IMR-90 (cell line): Measurements from ENCODE around the gene RASSF3. TPM values are rescaled to one million over a fixed set of nuclear protein-coding genes. Genes with fewer than 3 reads are reported as not detected.

Experiments
- ATAC-seq: fragments of 200-7000 bp; cut with Tn5 transposase; 2 replicates; pipeline ENCODE4 v1.9.1; 2020; ENCODE audit warnings: low read depth, mild to moderate bottlenecking, moderate library complexity
- BruUV-seq: library from RNA; stranded (reverse); fragments of 400-500 nt; replicated peaks from 2 replicates; lab custom pipeline; 2021; lab: Mats Ljungman, UMichigan
- CTCF ChIA-PET: fragments of 300-600 bp; formaldehyde crosslinking; extraction: SDS; loops from one replicate; lab custom pipeline; 2021; ENCODE audit warnings: antibody characterized with exemption; lab: Yijun Ruan, JAX
- POLR2A ChIA-PET: fragments of 300-600 bp; sonication (Branson Sonifier 250); formaldehyde crosslinking; loops from one replicate; lab custom pipeline; 2022; ENCODE audit warnings: antibody characterized with exemption; ENCODE audit not compliant: unreplicated experiment; lab: Charles Lee
- DNase-seq: peaks from one replicate; pipeline ENCODE4 v3.0.0; 2013
- H2AFZ ChIP-seq: replicated peaks from 2 replicates; pipeline ENCODE3; 2013; ENCODE audit warnings: low read length, mild to moderate bottlenecking; ENCODE audit not compliant: poor library complexity
- H2AK5ac ChIP-seq: 2 replicates; pipeline ENCODE4 v1.6.1; 2013; ENCODE audit warnings: low read depth, low read length, inconsistent platforms
- H2AK9ac ChIP-seq: replicated peaks from 2 replicates; pipeline ENCODE3; 2013; ENCODE audit warnings: mild to moderate bottlenecking, low read depth, low read length, moderate library complexity; ENCODE audit not compliant: poor library complexity
- H2BK120ac ChIP-seq: 2 replicates; pipeline ENCODE4 v1.6.1; 2013; ENCODE audit warnings: low read depth, low read length, inconsistent platforms
- H2BK15ac ChIP-seq: 3 replicates; pipeline ENCODE4 v1.6.1; 2013; ENCODE audit warnings: low read depth, low read length, inconsistent platforms
- H2BK20ac ChIP-seq: 2 replicates; pipeline ENCODE4 v1.6.1; 2013; ENCODE audit warnings: low read depth, mild to moderate bottlenecking, inconsistent platforms, low read length, moderate library complexity
- H2BK5ac ChIP-seq: 2 replicates; pipeline ENCODE4 v1.6.1; 2013; ENCODE audit warnings: mild to moderate bottlenecking, low read depth, low read length, inconsistent platforms; ENCODE audit not compliant: poor library complexity, severe bottlenecking
- H3K14ac ChIP-seq: replicated peaks from 2 replicates; pipeline ENCODE4 v1.6.1; 2013; ENCODE audit warnings: low read depth, low read length, inconsistent platforms
- H3K18ac ChIP-seq: 2 replicates; pipeline ENCODE4 v1.6.1; 2013; ENCODE audit warnings: low read depth, low read length, control low read depth
- H3K23ac ChIP-seq: 2 replicates; pipeline ENCODE4 v1.6.1; 2013; ENCODE audit warnings: low read depth, low read length, inconsistent platforms
- H3K27ac ChIP-seq: 2 replicates; pipeline ENCODE4 v1.5.1; 2013; ENCODE audit warnings: mild to moderate bottlenecking, control low read depth, low read length; ENCODE audit not compliant: insufficient read depth
- H3K27me3 ChIP-seq: 2 replicates; pipeline ENCODE4 v1.6.1; 2013; ENCODE audit warnings: low read length; ENCODE audit not compliant: control insufficient read depth, insufficient read depth
- H3K36me3 ChIP-seq: 2 replicates; pipeline ENCODE4 v1.6.1; 2013; ENCODE audit warnings: low read length, mixed read lengths; ENCODE audit not compliant: control insufficient read depth, insufficient read depth
- H3K4ac ChIP-seq: 2 replicates; pipeline ENCODE4 v1.6.1; 2013; ENCODE audit warnings: low read depth, low read length, inconsistent platforms
- H3K4me1 ChIP-seq: 2 replicates; pipeline ENCODE4 v1.6.1; 2013; ENCODE audit warnings: low read length, mixed read lengths; ENCODE audit not compliant: control insufficient read depth, insufficient read depth
- H3K4me2 ChIP-seq: 2 replicates; pipeline ENCODE4 v1.6.1; 2013; ENCODE audit warnings: low read depth, mild to moderate bottlenecking, control low read depth, low read length, moderate library complexity
- H3K4me3 ChIP-seq: 2 replicates; pipeline ENCODE4 v1.5.1; 2013; ENCODE audit warnings: low read depth, mild to moderate bottlenecking, control low read depth, low read length, moderate library complexity; ENCODE audit not compliant: insufficient read depth
- H3K56ac ChIP-seq: 2 replicates; pipeline ENCODE4 v1.6.1; 2013; ENCODE audit warnings: low read length, inconsistent platforms; ENCODE audit not compliant: insufficient read depth; ENCODE audit errors: extremely low read depth
- H3K79me1 ChIP-seq, 2 experiments: 2 replicates each; pipeline ENCODE4 v1.6.1; 2013; ENCODE audit warnings: low read length in 2 of 2, inconsistent platforms in 1 of 2, low read depth in 1 of 2
- H3K9ac ChIP-seq: 2 replicates; pipeline ENCODE4 v1.6.1; 2013; ENCODE audit warnings: low read depth, low read length, control low read depth
- H3K9me1 ChIP-seq: 2 replicates; pipeline ENCODE4 v1.6.1; 2013; ENCODE audit warnings: low read length, inconsistent platforms; ENCODE audit not compliant: insufficient read depth
- H3K9me3 ChIP-seq: 2 replicates; pipeline ENCODE4 v1.6.1; 2013; ENCODE audit warnings: low read length; ENCODE audit not compliant: control insufficient read depth, insufficient read depth
- H4K20me1 ChIP-seq: 2 replicates; pipeline ENCODE4 v1.6.1; 2013; ENCODE audit warnings: low read length, inconsistent platforms; ENCODE audit not compliant: insufficient read depth
- H4K5ac ChIP-seq: 2 replicates; pipeline ENCODE4 v1.6.1; 2013; ENCODE audit warnings: mild to moderate bottlenecking, low read depth, low read length, control low read depth
- H4K8ac ChIP-seq, 2 experiments: 2 replicates each; pipeline ENCODE4 v1.6.1; 2013; ENCODE audit warnings: low read depth in 2 of 2, low read length in 2 of 2, control low read depth in 1 of 2, inconsistent platforms in 1 of 2
- H4K91ac ChIP-seq: 2 replicates; pipeline ENCODE4 v1.6.1; 2013; ENCODE audit warnings: low read depth, low read length, inconsistent platforms; ENCODE audit not compliant: insufficient read depth
- CEBPB ChIP-seq: IDR thresholded peaks from 2 replicates; pipeline ENCODE4 v1.6.1; 2012; ENCODE audit warnings: low read depth, low read length, improper control_type of control experiment
- CHD1 ChIP-seq: IDR thresholded peaks from 2 replicates; pipeline ENCODE4 v1.6.1; 2012; ENCODE audit warnings: low read depth, low read length, improper control_type of control experiment
- CTCF ChIP-seq: conservative IDR thresholded peaks from 2 replicates; pipeline ENCODE4 v1.5.1; 2012; ENCODE audit warnings: mild to moderate bottlenecking, low read depth, low read length, improper control_type of control experiment
- ELK1 ChIP-seq: fragments of 150-350 bp; IDR thresholded peaks from 2 replicates; pipeline ENCODE4 v1.6.1; 2016; ENCODE audit warnings: low read depth, mild to moderate bottlenecking, low read length, moderate library complexity, borderline replicate concordance
- FOS ChIP-seq: fragments of 150-350 bp; IDR thresholded peaks from 2 replicates; pipeline ENCODE4 v1.6.1; 2016; ENCODE audit warnings: low read depth, low read length
- MAFK ChIP-seq: IDR thresholded peaks from 2 replicates; pipeline ENCODE4 v1.6.1; 2012; ENCODE audit warnings: low read depth, low read length, improper control_type of control experiment
- MXI1 ChIP-seq: IDR thresholded peaks from 2 replicates; pipeline ENCODE4 v1.6.1; 2012; ENCODE audit warnings: low read depth, mild to moderate bottlenecking, low read length, moderate library complexity, borderline replicate concordance
- NFE2L2 ChIP-seq: fragments of 150-350 bp; IDR thresholded peaks from 2 replicates; pipeline ENCODE4 v1.6.1; 2016; ENCODE audit warnings: low read depth, mild to moderate bottlenecking, low read length
- POLR2A ChIP-seq: IDR thresholded peaks from 2 replicates; pipeline ENCODE4 v1.6.1; 2012; ENCODE audit warnings: mild to moderate bottlenecking, low read depth, low read length
- RAD21 ChIP-seq: IDR thresholded peaks from 2 replicates; pipeline ENCODE4 v1.6.1; 2012; ENCODE audit warnings: low read length, improper control_type of control experiment
- RCOR1 ChIP-seq: IDR thresholded peaks from 2 replicates; pipeline ENCODE4 v1.6.1; 2012; ENCODE audit warnings: mild to moderate bottlenecking, low read length, improper control_type of control experiment; ENCODE audit not compliant: insufficient replicate concordance
- RFX5 ChIP-seq: IDR thresholded peaks from 2 replicates; pipeline ENCODE4 v1.8.0; 2012; ENCODE audit warnings: low read depth, mild to moderate bottlenecking, low read length, moderate library complexity
- SMC3 ChIP-seq: fragments of 150-350 bp; IDR thresholded peaks from 2 replicates; pipeline ENCODE4 v1.6.1; 2016; ENCODE audit warnings: low read depth, mild to moderate bottlenecking, antibody characterized with exemption, low read length, moderate library complexity
- USF2 ChIP-seq: fragments of 150-350 bp; IDR thresholded peaks from 2 replicates; pipeline ENCODE4 v1.6.1; 2017; ENCODE audit warnings: mild to moderate bottlenecking, antibody characterized with exemption, low read length, low read depth
- WGBS, 2 experiments: methylation state at CpG; one replicate each; pipeline versions ENCODE4 v1.1.5 to v1.1.7; 2013; ENCODE audit warnings: missing lambda C conversion rate in 2 of 2; ENCODE audit not compliant: insufficient read length in 1 of 2; ENCODE audit errors: extremely low coverage in 2 of 2; 5-methylcytosine and 5-hydroxymethylcytosine counted together
- dilution Hi-C: fragments of 300-500 bp; cut with HindIII; formaldehyde crosslinking; loops from one replicate; pipeline ENCODE4 v1.14.3; 2018; ENCODE audit warnings: low sequenced_read_pairs; ENCODE audit not compliant: unreplicated experiment
- in situ Hi-C: fragments of 300-500 bp; cut with MboI; formaldehyde crosslinking; loops from 3 replicates; pipeline ENCODE4 v1.14.3; 2019; ENCODE audit warnings: low sequenced_read_pairs, inconsistent platforms, mixed read lengths
- intact Hi-C: fragments of 100-400 bp; cut with micrococcal nuclease; formaldehyde crosslinking; loops from 2 replicates; pipeline ENCODE4 v1.10.0; 2022
- polyA plus RNA-seq, 3 experiments: library from polyadenylated mRNA; depleted of rRNA; stranded (reverse); fragments of >200 nt; gene quantifications; 2 replicates each; pipeline ENCODE4 v1.2.3, GENCODE V29; 2012; ENCODE audit warnings: low replicate concordance in 1 of 3
- total RNA-seq: library from RNA; depleted of rRNA; stranded (reverse); fragments of >200 nt; gene quantifications from 2 replicates; pipeline ENCODE4 v1.2.3, GENCODE V29; 2012

RASSF3 gene
- total and polyA plus RNA-seq, 2 of the 4 experiments (the other 2 are of a cell fraction), result 18.7 to 39.3 TPM

GRCh38 chr12:64609536-64610078, 688 bp upstream of the RASSF3 start:
- ATAC-seq, result no peak
- no CpG with 5 or more reads among the region's 15 CpGs for WGBS, 2 experiments
- POLR2A ChIA-PET, result interaction anchor here (0.5 kb wide), 1 partner anchor 23 kb away, joined by 5 read pairs; no protein-coding TSS in a partner anchor
- no peak for TF ChIP-seq CEBPB
- no peak for TF ChIP-seq RCOR1
- TF ChIP-seq USF2, result no peak
- no peak for TF ChIP-seq SMC3
- TF ChIP-seq ELK1, result no peak
- TF ChIP-seq RAD21, result no peak
- TF ChIP-seq CHD1, result no peak
- no peak for TF ChIP-seq CTCF
- no peak for TF ChIP-seq MXI1
- no peak for TF ChIP-seq RFX5
- no peak for TF ChIP-seq MAFK
- no peak for TF ChIP-seq FOS
- TF ChIP-seq NFE2L2, result no peak
- TF ChIP-seq POLR2A, result no peak; the same call in 1 of the 2 replicates

More at GRCh38 chr12:64609536-64610078, 688 bp upstream of the RASSF3 start:
- H4K20me1 ChIP-seq, result peaks cover 6% of the 10 kb centered on the region; the same call in 1 of the 2 replicates
- CTCF ChIA-PET, result interaction anchor here (0.7 to 1.6 kb wide), 4 partner anchors 9 to 60 kb away, joined by 3 to 5 read pairs (median 4); no protein-coding TSS in a partner anchor
- peak overlapping the region; percentile 74 for H3K9ac ChIP-seq
- peak overlapping the region; percentile 73 for H2BK5ac ChIP-seq
- peak overlapping the region; percentile 54; the same call in 1 of the 2 replicates for H2AK5ac ChIP-seq
- H2BK120ac ChIP-seq, result peak overlapping the region; percentile 86
- peaks cover 2% of the 10 kb centered on the region; the same call in 1 of the 2 replicates for H3K4me1 ChIP-seq
- peak overlapping the region; percentile 84 for H2AFZ ChIP-seq
- H3K14ac ChIP-seq, result peak overlapping the region; percentile 56
- H2BK15ac ChIP-seq, result peak overlapping the region; percentile 98
- H4K5ac ChIP-seq, result peak overlapping the region; percentile 23; the same call in 1 of the 2 replicates
- H3K4ac ChIP-seq, result peak overlapping the region; percentile 70
- H3K18ac ChIP-seq, result peak overlapping the region; percentile 59
- H3K4me3 ChIP-seq, result peak overlapping the region; percentile 84
- peak overlapping the region; percentile 49 for H4K91ac ChIP-seq
- H3K79me1 ChIP-seq, result peaks cover 12 to 18% of the 10 kb centered on the region in 2 experiments
- BruUV-seq, result no TSS peak
- no peaks in the 10 kb centered on the region for H3K27me3 ChIP-seq
- peak overlapping the region; percentile 87 for H3K4me2 ChIP-seq
- no peaks in the 10 kb centered on the region for H3K36me3 ChIP-seq
- peak; percentile 20 for DNase-seq
- peak overlapping the region; percentile 50 for H2AK9ac ChIP-seq
- no peaks in the 10 kb centered on the region for H3K9me1 ChIP-seq
- H3K9me3 ChIP-seq, result no peaks in the 10 kb centered on the region
- H3K27ac ChIP-seq, result peak overlapping the region; percentile 86
- intact Hi-C loops, result loop anchor here (1.0 to 5.0 kb wide), 2 partner anchors 58 to 60 kb away; no protein-coding TSS in a partner anchor
- H2BK20ac ChIP-seq, result peak overlapping the region; percentile 63; the same call in 1 of the 2 replicates
- dilution Hi-C loops, result no loop called here
- peak overlapping the region; percentile 98 for H3K23ac ChIP-seq
- peak overlapping the region; percentile 55 to 61 for H4K8ac ChIP-seq
- in situ Hi-C loops, result loop anchor here (5.0 kb wide), 1 partner anchor 47 kb away; no protein-coding TSS in a partner anchor
- H3K56ac ChIP-seq, result peak overlapping the region; percentile 85; the same call in 1 of the 2 replicates
